ENCODE measurements around the gene SYNPR.

The SYNPR gene

GRCh38 chr3:63556401-63556800, 278.3 kb downstream of the SYNPR start:
- no peak for DNase-seq (ENCODE audit: low read depth)

- no peak for DNase-seq (ENCODE audit: low read depth)
Observed at GRCh38 chr3:63557912-63558311, 279.8 kb downstream of the SYNPR start.

- no peak for DNase-seq (ENCODE audit: low read depth)
Observed at GRCh38 chr3:63559884-63560283, 281.8 kb downstream of the SYNPR start.

GRCh38 chr3:63561879-63562278, 283.8 kb downstream of the SYNPR start:
- DNase-seq (ENCODE audit: low read depth), result no peak

- no peak for DNase-seq (ENCODE audit: low read depth)
Observed at GRCh38 chr3:63562323-63562722, 284.2 kb downstream of the SYNPR start.

- no peak for DNase-seq (ENCODE audit: low read depth)
Observed at GRCh38 chr3:63563572-63563971, 285.5 kb downstream of the SYNPR start.

GRCh38 chr3:63565220-63565619, 287.1 kb downstream of the SYNPR start:
- no peak for DNase-seq (ENCODE audit: low read depth)

GRCh38 chr3:63571682-63572081, 293.6 kb downstream of the SYNPR start:
- no peak for DNase-seq (ENCODE audit: low read depth)

GRCh38 chr3:63576846-63577245, 298.7 kb downstream of the SYNPR start:
- no peak for DNase-seq (ENCODE audit: low read depth)

GRCh38 chr3:63578858-63579257, 300.8 kb downstream of the SYNPR start:
- DNase-seq (ENCODE audit: low read depth), result no peak

- DNase-seq (ENCODE audit: low read depth), result no peak
Observed at GRCh38 chr3:63580151-63580550, 302.0 kb downstream of the SYNPR start.

GRCh38 chr3:63582943-63583500, 304.9 kb downstream of the SYNPR start:
- peak; percentile 11 for DNase-seq (ENCODE audit: low read depth)

GRCh38 chr3:63584681-63585080, 306.6 kb downstream of the SYNPR start:
- no peak for DNase-seq (ENCODE audit: low read depth)

- no peak for DNase-seq (ENCODE audit: low read depth)
Observed at GRCh38 chr3:63585927-63586326, 307.8 kb downstream of the SYNPR start.

- no peak for DNase-seq (ENCODE audit: low read depth)
Observed at GRCh38 chr3:63588895-63589294, 310.8 kb downstream of the SYNPR start.

GRCh38 chr3:63593779-63594178, 315.7 kb downstream of the SYNPR start:
- DNase-seq (ENCODE audit: low read depth), result no peak

- no peak for DNase-seq (ENCODE audit: low read depth)
Observed at GRCh38 chr3:63595221-63595620, 317.1 kb downstream of the SYNPR start.

- no peak for DNase-seq (ENCODE audit: low read depth)
Observed at GRCh38 chr3:63597019-63597418, 318.9 kb downstream of the SYNPR start.

GRCh38 chr3:63607716-63608115, 329.6 kb downstream of the SYNPR start:
- DNase-seq (ENCODE audit: low read depth), result no peak

- no peak for DNase-seq (ENCODE audit: low read depth)
Observed at GRCh38 chr3:63609408-63609807, 331.3 kb downstream of the SYNPR start.

GRCh38 chr3:63609834-63610233, 331.7 kb downstream of the SYNPR start:
- DNase-seq (ENCODE audit: low read depth), result no peak

- no peak for DNase-seq (ENCODE audit: low read depth)
Observed at GRCh38 chr3:63611382-63611781, 333.3 kb downstream of the SYNPR start.

- DNase-seq (ENCODE audit: low read depth), result peak; percentile 67
Observed at GRCh38 chr3:63613561-63613960, 335.5 kb downstream of the SYNPR start.

GRCh38 chr3:63617391-63617790, 339.3 kb downstream of the SYNPR start:
- DNase-seq (ENCODE audit: low read depth), result no peak

Measured in GM04503 (cell line).